MM.1S (cell line): Measurements from ENCODE around the gene CCDC18.

ENCODE experiments used
- DNase-seq: peaks from one replicate; pipeline ENCODE4 v3.0.0-alpha.2; 2015
- H2AFZ ChIP-seq: fragments of 300-600 bp; sonication (generic); 2 replicates; pipeline ENCODE4 v1.6.0; 2016; ENCODE audit warnings: antibody characterized with exemption, low read length
- H3F3A ChIP-seq: fragments of 300-600 bp; sonication (generic); 2 replicates; pipeline ENCODE4 v1.6.1; 2016; ENCODE audit warnings: mild to moderate bottlenecking, antibody characterized with exemption, low read length, moderate library complexity, mixed read lengths; ENCODE audit not compliant: insufficient read depth
- H3K27ac ChIP-seq: fragments of 300-600 bp; sonication (generic); 2 replicates; pipeline ENCODE4 v1.5.1; 2016; ENCODE audit warnings: mild to moderate bottlenecking, low read length
- H3K27me3 ChIP-seq: fragments of 300-600 bp; sonication (generic); replicated peaks from 2 replicates; pipeline ENCODE4 v1.6.0; 2016; ENCODE audit warnings: low read length; ENCODE audit not compliant: insufficient read depth
- H3K36me3 ChIP-seq: fragments of 300-600 bp; sonication (generic); replicated peaks from 2 replicates; pipeline ENCODE4 v1.6.1; 2016; ENCODE audit warnings: mild to moderate bottlenecking, low read length, mixed read lengths; ENCODE audit not compliant: insufficient read depth
- H3K4me1 ChIP-seq: fragments of 300-600 bp; sonication (generic); 2 replicates; pipeline ENCODE4 v1.6.1; 2016; ENCODE audit warnings: low read length, mixed read lengths
- H3K4me2 ChIP-seq: fragments of 300-600 bp; sonication (generic); 2 replicates; pipeline ENCODE4 v1.6.0; 2016; ENCODE audit warnings: low read depth, low read length
- H3K4me3 ChIP-seq: fragments of 300-600 bp; sonication (generic); 2 replicates; pipeline ENCODE4 v1.5.1; 2016; ENCODE audit warnings: low read length, mixed read lengths
- H3K79me2 ChIP-seq: fragments of 300-600 bp; sonication (generic); 2 replicates; pipeline ENCODE4 v1.6.1; 2016; ENCODE audit warnings: mixed run types, low read length, mixed read lengths
- H3K9ac ChIP-seq: fragments of 300-600 bp; sonication (generic); 2 replicates; pipeline ENCODE4 v1.6.1; 2016; ENCODE audit warnings: low read length, mixed read lengths
- H3K9me2 ChIP-seq: fragments of 300-600 bp; sonication (generic); replicated peaks from 2 replicates; pipeline ENCODE4 v1.6.1; 2016; ENCODE audit warnings: mild to moderate bottlenecking, low read length, mixed read lengths; ENCODE audit not compliant: insufficient read depth
- H3K9me3 ChIP-seq: fragments of 300-600 bp; sonication (generic); replicated peaks from 2 replicates; pipeline ENCODE4 v1.6.1; 2016; ENCODE audit warnings: mild to moderate bottlenecking, low read length, mixed read lengths; ENCODE audit not compliant: insufficient read depth
- H4K20me1 ChIP-seq: fragments of 300-600 bp; sonication (generic); 2 replicates; pipeline ENCODE4 v1.6.1; 2016; ENCODE audit warnings: mild to moderate bottlenecking, low read length, moderate library complexity, mixed read lengths; ENCODE audit not compliant: insufficient read depth
- CTCF ChIP-seq: fragments of 300-600 bp; sonication (generic); IDR thresholded peaks from 2 replicates; pipeline ENCODE4 v1.5.1; 2016; ENCODE audit warnings: antibody characterized with exemption, low read length, mixed read lengths
- EZH2 ChIP-seq: fragments of 300-600 bp; sonication (generic); optimal IDR thresholded peaks from 2 replicates; pipeline ENCODE3; 2017; ENCODE audit warnings: low read depth, mild to moderate bottlenecking, antibody characterized with exemption, low read length, mixed read lengths
- EZH2phosphoT487 ChIP-seq: fragments of 300-600 bp; sonication (generic); IDR thresholded peaks from 2 replicates; pipeline ENCODE4 v1.6.1; 2018; ENCODE audit warnings: antibody characterized with exemption, low read length

Gene CCDC18

GRCh38 chr1:93205892-93206566, 25.5 kb downstream of the CCDC18 start:
- Histone ChIP-seq H3K9me2 (no peaks in the 10 kb centered on the region), H3K36me3 (no peaks in the 10 kb centered on the region), H3F3A (no peaks in the 10 kb centered on the region), H3K27me3 (no peaks in the 10 kb centered on the region), H3K4me1 (no peaks in the 10 kb centered on the region), H3K9ac (no peak overlapping the region), H3K4me3 (no peak overlapping the region), H3K9me3 (no peaks in the 10 kb centered on the region), H2AFZ (no peak overlapping the region), H3K79me2 (no peaks in the 10 kb centered on the region), H4K20me1 (no peaks in the 10 kb centered on the region), H3K4me2 (no peak overlapping the region), H3K27ac (no peak overlapping the region)
- no peak for DNase-seq
- TF ChIP-seq EZH2: no peak
- no peak for TF ChIP-seq EZH2phosphoT487
- TF ChIP-seq CTCF: no peak

- H3K9ac ChIP-seq: no peak overlapping the region
- no peaks in the 10 kb centered on the region for H3K27me3 ChIP-seq
- H2AFZ ChIP-seq: no peak overlapping the region
- no peak for DNase-seq
- H3K4me1 ChIP-seq: no peaks in the 10 kb centered on the region
- H3K79me2 ChIP-seq: no peaks in the 10 kb centered on the region
- H3K4me3 ChIP-seq: no peak overlapping the region
- H4K20me1 ChIP-seq: no peaks in the 10 kb centered on the region
- no peak overlapping the region for H3K27ac ChIP-seq
- no peaks in the 10 kb centered on the region for H3F3A ChIP-seq
- no peaks in the 10 kb centered on the region for H3K36me3 ChIP-seq
- H3K9me2 ChIP-seq: no peaks in the 10 kb centered on the region
- no peak overlapping the region for H3K4me2 ChIP-seq
- TF ChIP-seq EZH2phosphoT487 (no peak), CTCF (no peak), EZH2 (no peak)
- H3K9me3 ChIP-seq: no peaks in the 10 kb centered on the region
These were observed 26.0 kb downstream of the CCDC18 start for GRCh38 chr1:93206567-93206954.

- Histone ChIP-seq H3K9ac (no peak overlapping the region), H3F3A (no peaks in the 10 kb centered on the region), H3K4me1 (no peaks in the 10 kb centered on the region), H3K9me3 (no peaks in the 10 kb centered on the region), H4K20me1 (no peaks in the 10 kb centered on the region), H3K36me3 (no peaks in the 10 kb centered on the region), H3K4me3 (no peak overlapping the region), H3K27ac (no peak overlapping the region), H2AFZ (no peak overlapping the region), H3K9me2 (no peaks in the 10 kb centered on the region), H3K27me3 (no peaks in the 10 kb centered on the region), H3K4me2 (no peak overlapping the region), H3K79me2 (no peaks in the 10 kb centered on the region)
- no peak for DNase-seq
- TF ChIP-seq EZH2 (no peak), EZH2phosphoT487 (no peak), CTCF (no peak)
These were observed 26.7 kb downstream of the CCDC18 start for GRCh38 chr1:93207211-93207610.
